Effector memory CD8-positive, alpha-beta T cell (primary cell): ENCODE measurements around the gene NDE1.

Experiments used
- ATAC-seq: fragments of 150-1000 bp; cut with Tn5 transposase; replicated peaks from 2 replicates; pipeline ENCODE4 v1.10.0; 2021; ENCODE audit warnings: mild to moderate bottlenecking, moderate library complexity
- DNase-seq, 3 experiments: peaks; one replicate each; pipeline ENCODE4 v3.0.0; 2021
- H3K27ac Mint-ChIP-seq, 2 donors: one replicate each; pipeline ENCODE4 v1.8.0; 2022; ENCODE audit warnings: mild to moderate bottlenecking in 2 of 2, mixed read lengths in 2 of 2, moderate library complexity in 2 of 2
- H3K27me3 Mint-ChIP-seq, 2 donors: one replicate each; pipeline ENCODE4 v1.8.0; 2022; ENCODE audit warnings: mixed read lengths in 2 of 2
- H3K36me3 Mint-ChIP-seq: one replicate; pipeline ENCODE4 v1.8.0; 2022; ENCODE audit warnings: mild to moderate bottlenecking, moderate library complexity, mixed read lengths; ENCODE audit not compliant: insufficient read depth
- H3K4me1 Mint-ChIP-seq, 2 donors: one replicate each; pipeline ENCODE4 v1.8.0; 2022; ENCODE audit warnings: low read depth in 2 of 2, mixed read lengths in 2 of 2
- H3K4me3 Mint-ChIP-seq, 2 donors: one replicate each; pipeline ENCODE4 v1.8.0; 2022; ENCODE audit warnings: mild to moderate bottlenecking in 2 of 2, mixed read lengths in 2 of 2, moderate library complexity in 2 of 2
- H3K9me3 Mint-ChIP-seq, 2 donors: one replicate each; pipeline ENCODE4 v1.8.0; 2022; ENCODE audit warnings: mixed read lengths in 2 of 2

Gene NDE1

GRCh38 chr16:15610369-15610871 is 39.6 kb upstream of the NDE1 start:
- Mint-ChIP-seq H3K27ac (no peak overlapping the region), H3K36me3 (peaks cover 91% of the 10 kb centered on the region), H3K4me3 (no peak overlapping the region), H3K4me1 (peaks cover 6 to 15% of the 10 kb centered on the region in 2 donors), H3K27me3 (no peaks in the 10 kb centered on the region), H3K9me3 (no peaks in the 10 kb centered on the region)
- no peak for ATAC-seq
- no peak for DNase-seq

- ATAC-seq (no peak), DNase-seq (no peak)
- Mint-ChIP-seq H3K27ac (no peak overlapping the region), H3K4me1 (peaks cover 2 to 4% of the 10 kb centered on the region in 2 donors), H3K36me3 (peaks cover 97% of the 10 kb centered on the region), H3K4me3 (no peak overlapping the region), H3K9me3 (no peaks in the 10 kb centered on the region), H3K27me3 (no peaks in the 10 kb centered on the region)
Observed at GRCh38 chr16:15611610-15612009, 38.4 kb upstream of the NDE1 start.

DNA sequence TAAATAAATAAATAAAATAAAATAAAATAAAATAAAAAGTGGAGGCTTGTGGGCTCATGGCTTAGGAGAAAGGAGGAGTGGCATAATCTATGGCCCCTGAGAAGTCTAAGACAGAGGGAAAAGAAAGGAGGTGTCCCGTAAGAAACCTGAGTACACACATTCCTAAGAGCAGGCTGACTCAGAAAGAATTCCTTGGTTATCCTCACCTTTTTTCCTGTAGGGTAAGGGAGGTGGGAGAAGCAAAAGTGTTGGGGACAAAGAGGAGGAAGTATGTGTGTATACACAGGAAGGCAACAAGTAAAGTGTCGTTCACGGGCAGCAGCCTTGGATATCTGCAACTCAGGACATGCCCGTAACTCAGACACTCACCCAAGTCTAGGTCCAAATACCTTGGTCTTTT is 36.4 kb upstream of the NDE1 start:
- H3K9me3 Mint-ChIP-seq, result no peaks in the 10 kb centered on the region
- DNase-seq (no peak), ATAC-seq (no peak)
- no peaks in the 10 kb centered on the region for H3K4me1 Mint-ChIP-seq
- H3K36me3 Mint-ChIP-seq, result peaks cover 96% of the 10 kb centered on the region
- H3K4me3 Mint-ChIP-seq, result no peak overlapping the region
- H3K27ac Mint-ChIP-seq, result peak overlapping the region in 1 of 2 donors; percentile 38
- no peaks in the 10 kb centered on the region for H3K27me3 Mint-ChIP-seq

DNA sequence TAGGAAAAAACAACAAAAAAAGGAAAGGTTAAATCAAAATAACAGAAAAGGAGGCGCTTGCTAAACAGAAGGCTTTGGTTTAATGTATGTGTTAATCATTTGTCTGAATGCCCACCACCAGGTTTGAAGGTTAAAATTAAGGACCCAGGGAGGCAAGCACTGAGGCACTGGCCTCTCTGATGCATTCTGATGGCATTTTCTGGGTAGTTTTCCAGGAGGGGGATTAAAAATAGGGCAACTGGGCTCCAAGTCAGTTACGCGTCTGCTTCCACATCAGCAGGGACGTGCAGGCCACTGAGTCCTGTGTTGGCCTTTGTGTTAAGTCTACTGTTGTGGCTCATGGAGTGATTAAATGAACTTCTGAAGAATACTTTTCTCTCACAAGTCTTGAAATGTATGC is 34.0 kb upstream of the NDE1 start:
- peaks cover 96% of the 10 kb centered on the region for H3K36me3 Mint-ChIP-seq
- H3K27ac Mint-ChIP-seq, result no peak overlapping the region
- ATAC-seq (no peak), DNase-seq (no peak)
- H3K9me3 Mint-ChIP-seq, result no peaks in the 10 kb centered on the region
- H3K27me3 Mint-ChIP-seq, result no peaks in the 10 kb centered on the region
- H3K4me3 Mint-ChIP-seq, result no peak overlapping the region
- no peaks in the 10 kb centered on the region for H3K4me1 Mint-ChIP-seq

DNA sequence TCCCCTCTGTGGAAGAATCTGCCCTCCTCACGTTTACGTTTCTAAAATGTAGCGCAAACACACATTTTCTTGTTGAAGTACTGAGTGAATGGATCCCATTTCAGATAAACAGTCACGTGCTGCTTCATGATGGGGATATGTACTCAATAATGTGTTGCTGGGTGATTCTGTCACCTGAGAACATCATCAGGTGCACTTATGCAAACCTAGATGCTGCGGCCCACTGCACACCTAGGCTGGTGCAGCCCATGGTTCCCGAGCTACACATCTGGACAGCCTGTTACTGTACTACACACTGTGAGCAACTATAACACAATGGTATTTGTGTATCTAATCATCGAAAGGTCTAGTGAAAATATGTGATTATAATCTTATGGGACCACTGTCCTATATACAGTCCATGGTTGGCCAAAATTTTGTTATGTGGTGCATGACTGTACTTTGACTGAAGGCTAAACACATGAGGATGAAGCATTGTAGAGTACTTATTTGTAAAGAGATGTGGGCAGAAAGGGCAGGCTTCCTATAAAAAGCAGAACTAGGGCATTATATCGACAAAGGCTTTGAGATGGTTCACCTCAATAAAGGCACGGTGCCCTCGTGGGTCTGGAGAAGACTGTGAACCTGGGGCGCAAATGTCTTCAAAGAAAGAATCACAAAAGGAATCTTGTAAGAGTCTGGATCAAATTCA is 33.4 kb upstream of the NDE1 start:
- Mint-ChIP-seq H3K9me3 (no peaks in the 10 kb centered on the region), H3K27me3 (no peaks in the 10 kb centered on the region), H3K4me3 (no peak overlapping the region), H3K4me1 (no peaks in the 10 kb centered on the region), H3K27ac (peak overlapping the region in 1 of 2 donors; percentile 38), H3K36me3 (peaks cover 96% of the 10 kb centered on the region)
- ATAC-seq, result no peak
- no peak for DNase-seq

- Mint-ChIP-seq H3K9me3 (no peaks in the 10 kb centered on the region), H3K4me1 (peaks cover 0 to 2% of the 10 kb centered on the region in 2 donors), H3K36me3 (peaks cover 97% of the 10 kb centered on the region), H3K27me3 (no peaks in the 10 kb centered on the region), H3K27ac (peak overlapping the region in 1 of 2 donors; percentile 25), H3K4me3 (no peak overlapping the region)
- ATAC-seq (no peak), DNase-seq (no peak)
Observed at GRCh38 chr16:15617901-15618300, 32.1 kb upstream of the NDE1 start.

DNA sequence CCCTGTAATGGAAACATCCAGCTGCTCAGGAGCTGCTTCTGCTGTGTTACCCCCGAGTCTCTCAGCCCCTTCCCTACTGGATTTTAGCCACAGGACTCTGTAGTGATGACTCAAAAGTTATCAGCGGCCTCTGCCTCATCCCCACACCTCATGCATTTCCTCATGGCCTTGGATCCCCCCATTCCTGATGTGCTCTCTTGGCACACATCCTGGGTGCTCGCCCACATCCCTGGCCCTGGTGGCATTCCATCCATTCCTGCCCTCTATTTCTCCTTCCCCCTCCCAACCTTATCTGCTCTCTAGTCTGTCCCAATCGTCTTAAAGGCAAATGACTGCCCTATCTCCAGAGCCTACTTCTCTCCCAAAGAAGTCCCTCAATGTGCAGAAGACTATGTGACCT is 31.7 kb upstream of the NDE1 start:
- no peaks in the 10 kb centered on the region for H3K27me3 Mint-ChIP-seq
- no peak overlapping the region for H3K4me3 Mint-ChIP-seq
- H3K4me1 Mint-ChIP-seq, result peaks cover 0 to 2% of the 10 kb centered on the region in 2 donors
- ATAC-seq (no peak), DNase-seq (no peak)
- H3K36me3 Mint-ChIP-seq, result peaks cover 97% of the 10 kb centered on the region
- no peaks in the 10 kb centered on the region for H3K9me3 Mint-ChIP-seq
- H3K27ac Mint-ChIP-seq, result no peak overlapping the region

GRCh38 chr16:15620611-15621195 is 29.3 kb upstream of the NDE1 start:
- H3K4me1 Mint-ChIP-seq, result peaks cover 0 to 2% of the 10 kb centered on the region in 2 donors
- H3K27ac Mint-ChIP-seq, result no peak overlapping the region
- peaks cover 98% of the 10 kb centered on the region for H3K36me3 Mint-ChIP-seq

GRCh38 chr16:15621456-15621855 is 28.6 kb upstream of the NDE1 start:
- peaks cover 98% of the 10 kb centered on the region for H3K36me3 Mint-ChIP-seq
- no peaks in the 10 kb centered on the region for H3K9me3 Mint-ChIP-seq
- DNase-seq (no peak), ATAC-seq (no peak)
- H3K27ac Mint-ChIP-seq, result no peak overlapping the region
- H3K4me1 Mint-ChIP-seq, result peaks cover 0 to 2% of the 10 kb centered on the region in 2 donors
- no peaks in the 10 kb centered on the region for H3K27me3 Mint-ChIP-seq
- H3K4me3 Mint-ChIP-seq, result no peak overlapping the region

More at GRCh38 chr16:15620611-15621195, 29.3 kb upstream of the NDE1 start:
- Mint-ChIP-seq H3K4me3 (no peak overlapping the region), H3K27me3 (no peaks in the 10 kb centered on the region), H3K9me3 (no peaks in the 10 kb centered on the region)
- ATAC-seq, result no peak
- no peak for DNase-seq

- no peak for DNase-seq
- Mint-ChIP-seq H3K4me3 (no peak overlapping the region), H3K4me1 (peaks cover 0 to 2% of the 10 kb centered on the region in 2 donors), H3K27ac (peak overlapping the region in 1 of 2 donors; percentile 38), H3K27me3 (no peaks in the 10 kb centered on the region), H3K9me3 (no peaks in the 10 kb centered on the region), H3K36me3 (peaks cover 97% of the 10 kb centered on the region)
- no peak for ATAC-seq
Observed at GRCh38 chr16:15621889-15622288, 28.2 kb upstream of the NDE1 start.

GRCh38 chr16:15631730-15632409 is 18.2 kb upstream of the NDE1 start:
- Mint-ChIP-seq H3K27me3 (no peaks in the 10 kb centered on the region), H3K4me3 (no peak overlapping the region), H3K9me3 (no peaks in the 10 kb centered on the region), H3K36me3 (peaks cover 84% of the 10 kb centered on the region), H3K4me1 (peaks cover 16 to 36% of the 10 kb centered on the region in 2 donors), H3K27ac (peak overlapping the region in 1 of 2 donors; percentile 12)
- ATAC-seq, result no peak
- DNase-seq, result no peak

GRCh38 chr16:15635926-15636325 is 14.1 kb upstream of the NDE1 start:
- no peak overlapping the region for H3K4me3 Mint-ChIP-seq
- H3K27me3 Mint-ChIP-seq, result no peaks in the 10 kb centered on the region
- no peak for DNase-seq
- no peaks in the 10 kb centered on the region for H3K9me3 Mint-ChIP-seq
- peaks cover 74% of the 10 kb centered on the region for H3K36me3 Mint-ChIP-seq
- H3K4me1 Mint-ChIP-seq, result peaks cover 32 to 49% of the 10 kb centered on the region in 2 donors
- H3K27ac Mint-ChIP-seq, result peak overlapping the region; percentile 86 to 88
- no peak for ATAC-seq

- Mint-ChIP-seq H3K36me3 (peaks cover 70% of the 10 kb centered on the region), H3K4me3 (peak overlapping the region; percentile 23 to 55), H3K9me3 (no peaks in the 10 kb centered on the region), H3K4me1 (peaks cover 36 to 53% of the 10 kb centered on the region in 2 donors), H3K27ac (peak overlapping the region; percentile 86 to 88), H3K27me3 (no peaks in the 10 kb centered on the region)
- DNase-seq, result no peak
- ATAC-seq, result peak; percentile 69
Observed at GRCh38 chr16:15636392-15636873, 13.6 kb upstream of the NDE1 start.
